Activated CD4-positive, alpha-beta T cell treated with anti-CD3 and anti-CD28 coated beads, Interleukin-10, Interleukin-2, amounts not matched to agents 100 ng/mL and 50 ng/mL, durations not matched to agents 16 hours and 8 hours (primary cell): ENCODE data around the gene ZNF579.

Source experiments
- DNase-seq: peaks from one replicate; pipeline ENCODE4 v3.0.0-alpha.2; 2020

Gene ZNF579

DNA sequence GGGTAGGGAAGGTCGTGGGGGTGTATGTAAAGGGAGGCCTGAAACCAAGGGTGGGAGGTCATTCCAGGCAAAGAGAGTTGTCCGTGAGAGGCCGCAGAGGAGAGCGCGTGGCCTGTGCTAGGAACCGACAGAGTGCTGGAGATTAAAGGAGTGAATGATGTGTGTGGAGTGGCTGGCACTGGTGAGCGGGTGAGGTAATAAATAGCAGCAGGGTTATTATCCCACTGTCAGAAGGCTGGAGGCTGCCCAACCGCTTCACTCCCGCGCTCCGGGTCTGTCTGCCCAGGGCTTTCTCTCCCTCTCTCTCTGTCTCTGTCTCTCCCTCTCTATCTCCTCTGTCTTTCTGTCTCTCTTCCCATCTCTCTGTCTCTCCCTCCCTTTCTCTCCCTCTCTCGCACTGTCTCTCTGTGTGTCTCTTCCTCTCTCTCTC, 17.4 kb downstream of the ZNF579 start:
- DNase-seq = no peak

DNA sequence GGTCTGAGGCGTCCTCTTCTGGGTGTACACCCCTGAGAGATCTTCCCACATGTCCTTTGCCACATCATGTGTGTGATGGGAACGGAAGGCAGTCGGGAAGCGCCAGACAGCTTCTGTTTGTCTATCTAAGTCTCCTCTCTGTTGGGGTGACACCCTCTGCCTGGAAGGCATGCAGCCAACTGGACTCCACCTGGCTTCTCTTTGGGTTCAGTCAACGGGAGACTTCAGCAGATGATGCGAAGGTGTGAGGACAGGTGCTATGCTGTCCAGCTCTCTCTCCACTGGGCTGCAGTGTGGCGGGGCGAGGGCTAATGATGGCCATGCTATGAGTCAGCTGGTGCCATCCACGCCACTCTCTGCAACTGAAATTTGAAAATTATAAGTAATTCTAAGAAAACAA, 21.0 kb downstream of the ZNF579 start:
- no peak for DNase-seq

DNA sequence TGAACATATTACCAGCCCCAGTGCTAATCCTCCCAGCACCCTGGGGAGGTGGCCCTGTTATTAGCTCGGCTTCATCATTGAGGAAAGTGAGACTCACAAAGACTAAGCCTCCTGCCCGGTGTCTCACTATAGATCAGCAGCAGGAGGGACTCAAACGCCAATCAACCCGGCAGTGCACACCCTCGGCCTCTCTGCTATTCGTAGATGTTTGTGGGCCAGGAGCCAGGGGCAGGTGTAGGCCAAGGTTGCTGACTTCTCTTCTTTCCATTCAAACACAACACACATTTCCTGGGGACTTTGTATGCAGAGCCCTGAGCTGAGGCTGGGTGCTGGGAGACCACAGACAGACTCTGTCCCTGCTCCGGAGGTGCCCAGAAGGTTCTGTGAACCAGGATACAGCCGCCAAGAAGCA, 25.9 kb downstream of the ZNF579 start:
- DNase-seq = no peak

DNA sequence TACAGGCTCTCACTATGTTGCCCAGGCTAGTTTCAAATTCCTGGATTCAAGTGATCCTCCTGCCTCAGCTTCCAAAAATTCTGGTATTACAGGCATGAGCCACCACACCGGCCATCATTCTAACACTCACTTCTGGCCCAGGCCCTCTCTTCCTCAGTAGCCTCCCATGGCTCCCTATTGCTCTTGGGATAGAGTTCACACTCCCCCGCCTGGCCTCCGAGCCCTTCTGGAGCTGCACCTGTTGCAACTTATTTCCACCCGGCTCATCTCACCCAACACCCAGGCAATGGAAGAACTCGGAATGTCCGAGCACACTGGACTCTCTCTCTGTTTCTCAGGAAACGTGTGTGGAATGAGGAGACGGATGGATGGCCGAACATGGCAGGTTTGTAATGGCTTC, 26.3 kb downstream of the ZNF579 start:
- no peak for DNase-seq

DNA sequence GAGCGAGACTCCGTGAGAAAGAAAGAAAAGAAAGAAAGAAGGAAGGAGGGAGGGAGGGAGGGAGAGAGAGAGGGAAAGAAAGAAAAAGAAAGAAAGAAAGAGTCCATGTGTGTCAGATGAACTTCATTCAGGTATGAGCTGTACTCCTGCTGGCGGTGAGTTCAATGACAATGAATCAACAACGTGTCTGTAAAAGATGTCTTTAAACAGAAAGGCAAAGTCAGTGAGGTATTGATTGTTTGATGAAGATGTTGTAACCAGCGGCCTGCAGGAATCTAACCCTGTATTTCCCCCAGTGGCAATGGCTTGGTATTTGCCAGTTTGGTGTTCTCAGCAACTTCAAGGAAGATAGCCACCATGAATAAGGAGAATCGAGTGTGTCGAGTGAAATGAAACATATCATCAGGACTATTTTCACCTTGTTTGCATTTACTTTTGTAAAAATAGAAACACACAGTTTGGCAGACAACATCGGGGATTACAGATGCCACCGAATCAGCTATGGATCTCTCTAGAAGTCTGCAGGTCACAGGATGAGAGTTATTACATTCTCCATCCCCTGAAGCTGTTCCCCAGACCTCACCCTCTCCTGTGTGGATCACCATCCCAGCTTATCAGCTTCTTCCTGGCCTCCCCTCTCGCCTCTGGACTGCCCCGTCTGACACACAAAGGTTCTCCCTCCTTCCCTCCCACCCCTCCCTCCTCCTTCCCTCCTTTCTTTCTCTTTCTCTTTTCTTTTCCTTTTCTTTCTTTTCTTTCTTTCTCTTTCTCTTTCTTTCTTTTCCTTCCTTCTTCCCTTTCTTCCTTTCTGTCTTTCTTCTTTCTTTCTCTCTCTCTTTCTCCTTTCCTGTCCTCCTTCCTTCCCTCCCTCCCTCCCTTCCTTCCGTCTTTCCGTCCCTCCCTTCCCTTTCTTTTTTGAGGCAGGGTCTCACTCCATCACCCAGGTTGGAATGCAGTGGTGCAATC, 27.1 kb downstream of the ZNF579 start:
- DNase-seq = no peak

DNA sequence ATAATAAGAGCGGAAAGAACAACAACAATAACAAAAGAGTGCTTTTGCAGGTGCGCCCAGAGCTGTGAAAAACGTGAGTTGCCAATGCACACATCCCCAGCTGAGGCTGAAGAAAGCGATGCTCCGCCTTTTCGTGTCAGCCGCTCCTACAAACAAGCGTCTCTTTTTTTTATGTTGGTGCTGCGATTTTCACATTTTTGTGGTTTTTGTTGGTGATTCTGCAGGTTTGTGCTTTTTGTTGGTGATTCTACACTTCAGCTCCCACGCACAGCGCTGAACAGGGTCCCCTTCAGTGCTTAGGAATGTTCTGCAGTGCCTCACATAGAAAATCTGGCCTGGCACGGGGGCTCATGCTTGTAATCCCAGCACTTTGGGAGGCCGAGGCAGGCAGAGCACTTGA, 28.0 kb downstream of the ZNF579 start:
- DNase-seq = no peak

DNA sequence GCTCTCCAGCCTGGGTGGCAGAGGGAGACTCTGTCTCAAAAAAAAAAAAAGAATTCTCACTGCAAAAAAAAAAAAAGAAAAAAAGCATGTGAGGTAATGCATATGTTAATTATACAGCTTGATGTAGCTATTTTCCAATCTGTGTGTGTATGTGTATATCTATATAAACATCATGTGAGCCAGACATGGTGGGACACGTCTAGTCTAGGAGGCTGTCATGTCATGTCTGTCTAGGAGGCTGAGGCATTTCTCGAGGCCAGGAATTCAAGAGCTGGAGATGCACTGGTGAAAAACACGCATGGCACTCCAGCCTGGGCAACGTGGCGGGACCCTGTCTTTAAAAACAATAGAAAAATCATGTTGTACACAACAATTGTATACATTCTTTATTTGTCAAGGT, 28.4 kb downstream of the ZNF579 start:
- no peak for DNase-seq

DNA sequence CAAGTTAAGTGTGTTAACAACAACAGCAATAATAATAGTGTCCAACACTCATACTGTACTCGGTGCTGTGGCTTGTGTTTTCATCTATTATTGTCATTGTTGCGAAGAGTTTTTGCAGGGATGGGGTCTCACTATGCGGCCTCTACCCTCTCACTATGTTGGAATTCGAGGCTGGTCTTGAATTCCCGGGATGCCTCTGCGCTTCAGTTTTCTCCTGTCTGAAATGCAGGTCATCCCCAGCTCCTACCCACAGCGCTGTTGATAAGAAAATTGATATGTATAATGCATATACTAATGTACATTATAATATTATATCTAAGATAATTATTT, 30.4 kb downstream of the ZNF579 start:
- no peak for DNase-seq

DNA sequence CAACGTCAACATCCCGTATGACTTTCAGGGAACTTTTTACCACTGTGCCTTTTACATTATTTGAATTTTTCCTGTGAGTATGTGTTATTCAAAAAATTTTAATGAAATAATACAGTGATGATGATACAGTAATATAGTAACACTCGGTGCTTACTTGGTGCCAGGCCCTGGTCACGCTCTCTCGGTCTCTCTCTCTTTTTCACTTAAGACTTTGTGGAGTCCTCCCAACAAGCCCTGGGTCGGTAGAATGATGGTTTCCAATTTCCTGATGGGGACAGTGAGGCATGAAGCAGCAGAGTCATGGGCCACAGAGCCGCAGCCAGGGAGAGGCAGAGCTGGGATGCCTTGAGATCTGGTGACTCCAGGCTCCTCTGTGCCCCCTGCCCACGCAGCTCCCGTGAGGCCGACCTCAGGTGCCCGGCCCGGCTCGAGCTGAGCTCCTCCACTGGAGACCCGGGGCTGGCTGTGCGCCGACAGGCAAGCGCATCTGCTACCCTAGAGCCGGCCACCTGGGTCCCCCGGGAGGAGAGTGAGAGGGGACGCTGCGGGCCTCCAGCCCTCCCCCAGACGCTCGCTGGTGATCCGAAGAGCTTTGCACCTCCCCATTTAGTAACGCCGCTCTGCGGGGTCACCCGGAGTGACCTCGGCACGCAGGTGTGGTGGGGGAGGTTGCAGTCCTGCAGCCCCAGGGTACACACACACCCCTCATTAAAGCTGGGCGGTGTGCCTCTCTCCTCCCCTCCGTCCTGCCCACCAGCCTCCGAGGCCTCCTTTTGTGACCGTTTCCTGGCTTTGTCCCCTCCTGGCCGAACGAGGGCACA, 30.9 kb downstream of the ZNF579 start:
- no peak for DNase-seq

DNA sequence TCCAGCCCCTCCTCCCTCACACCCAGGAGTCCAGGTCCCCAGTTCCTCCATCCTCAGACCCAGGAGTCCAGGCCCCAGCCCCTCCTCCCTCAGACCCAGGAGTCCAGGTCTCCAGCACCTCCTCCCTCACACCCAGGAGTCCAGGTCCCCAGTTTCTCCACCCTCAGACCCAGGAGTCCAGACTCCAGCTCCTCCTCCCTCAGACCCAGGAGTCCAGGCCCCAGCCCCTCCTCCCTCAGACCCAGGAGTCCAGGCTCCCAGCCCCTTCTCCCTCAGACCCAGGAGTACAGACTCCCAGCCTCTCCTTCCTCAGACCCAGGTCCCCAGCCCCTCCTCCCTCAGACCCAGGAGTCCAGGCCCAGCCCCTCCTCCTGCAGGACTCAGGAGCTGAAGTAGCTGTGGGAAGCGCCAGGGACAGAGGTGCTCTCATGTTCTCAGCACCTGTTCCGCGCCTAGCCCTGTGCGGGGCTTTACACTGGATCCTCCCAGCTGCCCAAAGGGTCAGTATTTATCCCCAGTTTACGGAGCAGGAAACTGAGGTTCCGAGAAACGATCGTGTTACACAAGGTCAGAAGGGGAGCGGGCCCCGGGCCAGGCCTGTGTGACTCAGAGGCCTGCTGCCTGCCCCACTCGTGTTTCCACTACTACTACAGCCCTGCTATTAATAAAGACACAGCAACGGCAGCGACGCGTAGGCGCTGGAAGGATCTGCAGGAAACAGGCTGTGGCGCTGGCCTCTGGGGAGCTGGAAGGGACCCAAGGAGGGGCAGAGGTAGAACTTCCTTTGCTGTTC, 33.6 kb downstream of the ZNF579 start:
- DNase-seq = no peak

DNA sequence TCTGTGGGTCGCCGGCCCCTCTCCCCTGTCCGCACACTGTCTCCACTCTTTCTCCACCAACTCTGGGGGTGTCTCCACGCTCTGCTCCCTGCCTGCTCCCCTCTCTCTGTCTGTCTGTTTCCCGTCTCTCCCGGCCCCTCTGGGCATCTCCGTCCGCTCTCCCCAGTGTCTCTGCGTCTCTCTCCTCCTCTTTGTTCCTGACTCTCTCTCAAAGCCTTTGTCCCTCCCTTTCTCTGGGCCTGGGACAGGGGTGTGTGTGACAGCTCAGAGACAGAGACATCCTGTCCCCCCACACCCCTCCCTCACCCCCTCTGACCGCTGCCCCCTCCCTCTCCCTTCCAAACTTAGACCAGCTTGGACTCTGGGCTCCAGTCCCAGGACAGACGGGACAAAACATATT, 34.6 kb downstream of the ZNF579 start:
- no peak for DNase-seq

DNA sequence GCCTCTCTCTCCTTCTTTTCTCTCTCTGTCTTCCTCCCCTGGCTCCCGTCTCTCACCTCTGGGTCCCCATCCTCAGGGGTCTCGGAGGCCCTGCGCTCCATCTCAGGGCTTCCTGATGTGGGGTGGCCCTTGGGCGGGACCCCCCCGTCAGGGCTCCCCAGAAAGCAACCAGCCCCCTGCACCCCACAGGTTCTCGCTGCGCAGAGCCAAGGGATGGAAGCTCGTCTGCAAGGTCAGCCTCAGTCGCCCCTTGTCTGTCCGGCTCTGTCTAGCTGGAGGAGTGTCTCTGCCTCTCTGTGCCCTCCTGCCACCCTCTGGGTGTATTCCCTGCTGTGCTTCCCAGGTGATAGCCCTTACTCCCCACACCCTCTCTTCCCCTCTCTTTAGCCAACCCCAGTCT, 35.2 kb downstream of the ZNF579 start, which contains the start of gene SBK3:
SBK3 (minus strand) TSS at position 101 of the 400 bp plus-strand sequence; CDS start at position 101, 0 bp downstream.
- no peak for DNase-seq

DNA sequence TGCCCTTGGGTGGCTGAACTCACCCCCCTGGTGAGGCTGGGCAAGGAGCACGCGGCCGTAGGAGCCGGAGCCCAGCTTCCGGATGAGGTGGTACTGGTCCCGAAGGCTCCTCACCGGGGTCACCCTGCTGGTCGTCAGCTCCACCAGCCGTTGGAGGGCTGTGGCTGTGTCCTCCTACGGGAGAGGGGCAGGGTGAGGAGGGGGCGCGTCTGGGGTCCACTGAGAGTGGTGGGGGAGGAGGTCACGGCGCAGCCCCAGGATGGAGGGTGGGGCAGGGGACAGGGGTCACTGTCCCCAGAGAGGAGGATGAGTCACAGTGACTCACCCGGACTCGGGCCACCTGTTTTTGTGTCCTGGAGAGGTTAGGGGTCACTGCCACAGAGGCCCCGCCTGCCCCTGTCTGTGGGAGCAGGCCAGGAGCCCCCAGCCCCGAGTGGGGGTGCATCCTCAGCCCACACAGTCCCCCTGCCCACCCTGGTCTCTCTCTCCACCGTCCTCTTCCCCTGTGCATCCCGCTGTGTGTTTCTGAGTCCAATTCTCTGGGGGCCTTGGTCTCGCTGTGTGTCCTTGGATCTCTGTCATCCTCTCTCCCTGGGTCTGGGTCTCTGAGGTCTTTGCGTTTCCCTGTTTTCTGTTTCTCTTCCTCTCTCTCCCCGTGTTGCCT, 35.7 kb downstream of the ZNF579 start:
- no peak for DNase-seq

DNA sequence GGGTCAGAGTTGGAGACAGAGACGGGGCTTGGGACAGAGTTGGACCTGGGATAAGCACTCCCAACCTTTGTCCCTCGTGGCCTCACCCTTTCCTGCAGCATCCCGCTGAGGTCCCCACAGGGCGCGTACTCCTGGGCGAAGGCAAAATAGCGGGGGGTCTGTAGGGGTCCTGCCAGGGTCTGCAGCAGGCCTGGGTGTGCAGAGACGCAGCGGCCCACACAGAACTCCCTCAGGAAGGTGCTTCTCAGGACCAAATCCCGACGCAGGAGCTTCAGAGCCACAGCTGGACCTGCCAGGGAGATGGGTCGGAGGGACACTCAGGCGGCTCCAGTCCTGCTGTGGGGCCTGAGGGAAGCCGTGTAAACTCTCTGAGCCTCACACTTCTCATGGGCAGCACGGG, 36.6 kb downstream of the ZNF579 start:
- DNase-seq = no peak

DNA sequence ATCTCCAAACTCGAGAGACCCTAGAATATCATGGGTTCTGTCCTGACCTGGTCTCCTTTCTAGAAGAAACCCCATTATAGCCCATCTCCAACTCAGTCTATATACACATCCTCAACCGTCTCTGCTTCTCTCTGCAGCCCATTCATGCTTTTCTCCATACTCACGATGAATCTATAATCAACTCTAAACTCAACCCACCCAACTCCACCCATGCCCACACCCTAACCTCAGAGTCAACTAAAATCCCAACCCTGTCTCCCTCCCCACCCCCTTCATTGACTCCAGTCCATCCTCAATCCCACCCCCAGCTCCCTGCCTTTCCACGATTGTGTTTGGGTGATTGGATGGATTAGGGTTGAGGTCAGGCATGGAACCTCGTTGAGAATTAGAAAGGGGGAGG, 37.1 kb downstream of the ZNF579 start:
- DNase-seq = no peak

DNA sequence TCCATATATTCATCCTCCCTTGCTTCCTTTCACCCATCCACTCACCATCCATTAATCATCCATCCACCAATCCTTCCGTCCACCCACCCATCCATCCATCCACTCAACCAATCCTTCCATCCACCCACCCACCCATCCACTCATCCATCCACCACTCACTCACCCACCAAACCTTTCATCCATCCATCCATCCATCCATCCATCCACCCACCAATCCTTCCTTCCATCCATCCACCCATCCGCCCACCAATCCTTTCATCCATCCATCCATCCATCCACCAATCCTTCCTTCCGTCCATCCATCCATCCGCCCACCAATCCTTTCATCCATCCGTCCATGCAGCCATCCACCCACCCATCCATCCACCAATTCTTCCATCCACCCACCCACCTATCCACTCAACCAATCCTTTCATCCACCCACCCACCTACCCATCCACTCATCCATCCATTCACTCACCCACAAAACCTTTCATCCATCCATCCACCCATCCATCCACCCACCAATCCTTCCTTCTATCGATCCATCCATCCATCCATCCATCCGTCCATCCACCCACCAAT, 38.3 kb downstream of the ZNF579 start:
- no peak for DNase-seq

DNA sequence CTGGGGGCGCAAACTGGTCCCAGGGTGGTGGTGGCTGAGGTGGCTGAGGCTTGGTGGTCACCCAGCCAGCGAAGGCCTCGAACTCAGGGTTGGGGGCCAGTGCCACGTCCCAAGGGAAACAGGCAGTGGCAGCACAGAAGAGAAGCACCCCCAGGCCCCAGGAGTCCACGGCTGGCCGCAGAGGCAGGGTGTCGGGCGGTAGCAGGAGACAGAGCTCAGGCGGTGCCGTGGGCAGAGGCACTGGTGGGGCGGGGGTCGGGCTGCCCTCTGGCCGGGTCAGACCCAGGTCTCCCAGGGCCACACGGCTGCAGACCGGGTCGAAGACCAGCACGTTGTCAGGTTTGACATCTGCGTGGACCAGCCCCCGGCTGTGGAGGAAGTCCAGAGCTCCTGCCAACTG, 39.6 kb downstream of the ZNF579 start:
- no peak for DNase-seq

DNA sequence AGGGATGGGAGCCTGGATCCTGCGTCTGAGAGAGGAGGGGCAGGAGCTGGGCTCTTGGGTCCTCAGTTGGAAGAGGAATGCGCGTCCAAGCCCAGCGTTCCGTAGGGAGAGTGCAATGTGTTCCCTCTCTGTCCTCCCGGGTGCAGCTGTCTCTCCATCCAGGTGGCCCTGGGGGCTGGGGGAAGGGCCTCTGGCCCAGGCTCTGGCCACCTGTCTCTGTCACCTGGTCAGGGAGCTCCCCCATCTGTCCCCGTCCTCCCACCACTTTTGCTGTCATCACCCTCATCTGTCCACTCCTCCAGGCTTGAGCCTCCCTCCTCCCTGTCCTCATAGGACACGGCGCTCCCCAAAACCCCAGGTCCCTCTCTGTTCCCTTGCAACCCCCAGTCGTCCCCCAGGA, 40.0 kb downstream of the ZNF579 start:
- DNase-seq = no peak

DNA sequence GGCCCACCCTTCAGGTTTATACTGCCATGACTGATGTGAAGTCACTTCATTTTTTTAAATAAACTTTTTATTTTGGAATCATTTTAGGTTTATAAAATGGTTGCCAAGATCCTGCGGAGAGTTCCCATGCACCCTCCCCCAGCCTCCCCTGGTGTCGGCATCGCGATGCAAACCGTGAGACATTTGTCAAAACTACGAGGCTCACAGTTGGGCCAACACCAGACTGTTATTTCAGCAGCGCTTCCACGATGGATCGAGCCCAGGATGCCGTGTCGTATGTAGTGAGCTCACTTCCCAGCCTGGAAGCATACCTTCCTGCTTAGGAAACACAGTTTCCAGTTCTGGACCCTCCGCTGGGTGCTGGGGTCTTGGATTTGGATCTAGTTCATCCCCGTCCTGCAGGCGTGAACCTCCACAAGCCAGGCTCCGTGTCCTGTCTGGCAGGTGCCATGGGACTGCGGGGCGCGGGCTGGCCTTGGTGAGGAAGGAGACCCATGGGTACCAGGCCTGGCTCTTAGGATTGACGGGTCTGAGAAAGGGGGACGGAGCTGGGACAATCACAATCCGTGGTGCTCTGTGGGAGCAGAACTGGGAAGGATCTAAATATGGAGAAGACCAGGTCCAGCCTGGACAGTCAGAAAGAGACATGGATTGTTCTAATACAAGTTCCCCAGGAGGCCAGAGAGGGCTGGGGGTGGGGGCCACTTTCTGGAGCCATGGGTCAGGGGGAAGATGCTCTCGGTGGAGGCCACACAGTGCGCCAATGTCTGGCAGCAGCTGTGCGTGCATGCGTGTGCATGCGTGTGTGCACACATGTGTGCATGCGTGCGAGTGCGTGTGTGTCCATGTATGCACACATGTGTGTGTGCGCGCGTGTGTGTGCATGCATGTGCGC, 41.3 kb downstream of the ZNF579 start:
- DNase-seq = no peak

DNA sequence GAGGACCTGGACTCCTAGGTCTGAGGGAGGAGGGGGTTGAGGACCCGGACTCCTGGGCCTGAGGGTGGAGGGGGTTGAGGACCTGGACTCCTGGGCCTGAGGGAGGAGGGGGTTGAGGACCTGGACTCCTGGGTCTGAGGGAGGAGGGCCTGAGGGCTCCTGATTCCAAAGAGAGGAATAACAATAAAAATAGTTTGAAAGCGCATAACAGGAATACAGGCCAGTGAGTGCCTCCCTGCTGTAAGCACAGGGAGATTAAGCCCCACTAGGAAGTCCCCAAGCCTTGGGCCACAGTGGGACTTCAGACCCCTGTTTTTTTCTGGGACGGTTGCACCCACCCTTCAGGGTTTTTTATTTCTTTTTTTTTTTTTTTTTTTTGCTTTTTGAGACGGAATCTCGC, 42.5 kb downstream of the ZNF579 start:
- no peak for DNase-seq

DNA sequence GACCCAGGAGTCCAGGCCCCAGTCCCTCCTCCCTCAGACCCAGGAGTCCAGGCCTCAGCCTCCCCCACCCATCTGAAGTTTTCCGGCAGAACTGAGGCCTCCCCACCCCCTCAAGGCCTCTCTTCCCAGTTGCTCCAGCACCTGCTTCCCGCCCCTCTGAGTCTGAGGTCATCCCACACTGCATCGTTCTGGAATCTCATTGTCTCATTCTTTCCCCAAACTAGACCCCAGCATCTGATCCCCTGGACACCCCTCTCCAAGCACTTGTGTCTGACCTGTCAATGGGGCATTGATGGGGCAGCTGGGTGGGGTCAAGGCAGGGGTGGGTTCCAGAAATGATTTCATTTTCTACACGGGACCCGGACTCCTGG, 42.9 kb downstream of the ZNF579 start:
- DNase-seq = no peak
